ENCODE data around the gene PDE8A. TPM values are rescaled to one million over a fixed set of nuclear protein-coding genes. Genes with fewer than 3 reads are reported as not detected.

The PDE8A gene
- total RNA-seq, 1 donor, result 26.2 TPM

- H3K4me3 ChIP-seq (ENCODE audit: low read depth, low read length), result no peak overlapping the region
- no peak for DNase-seq (ENCODE audit: low read depth)
- TF ChIP-seq CTCF (IDR thresholded peaks at IDR 0.05; ENCODE audit: insufficient read depth, low read length), result no peak
Observed at GRCh38 chr15:85150130-85150480, 168.4 kb downstream of the PDE8A start.

GRCh38 chr15:85151145-85151544, 169.5 kb downstream of the PDE8A start:
- TF ChIP-seq CTCF (IDR thresholded peaks at IDR 0.05; ENCODE audit: insufficient read depth, low read length), result no peak
- H3K4me3 ChIP-seq (ENCODE audit: low read depth, low read length), result no peak overlapping the region
- DNase-seq (ENCODE audit: low read depth), result no peak

- DNase-seq (ENCODE audit: low read depth), result no peak
- no peak overlapping the region for H3K4me3 ChIP-seq (ENCODE audit: low read depth, low read length)
- no peak for TF ChIP-seq CTCF (IDR thresholded peaks at IDR 0.05; ENCODE audit: insufficient read depth, low read length)
Observed at GRCh38 chr15:85151861-85152260, 170.2 kb downstream of the PDE8A start.

GRCh38 chr15:85154061-85154460, 172.4 kb downstream of the PDE8A start:
- H3K4me3 ChIP-seq (ENCODE audit: low read depth, low read length), result no peak overlapping the region
- DNase-seq (ENCODE audit: low read depth), result no peak
- TF ChIP-seq CTCF (IDR thresholded peaks at IDR 0.05; ENCODE audit: insufficient read depth, low read length), result no peak

- no peak for TF ChIP-seq CTCF (IDR thresholded peaks at IDR 0.05; ENCODE audit: insufficient read depth, low read length)
- H3K4me3 ChIP-seq (ENCODE audit: low read depth, low read length), result no peak overlapping the region
- DNase-seq (ENCODE audit: low read depth), result no peak
Observed at GRCh38 chr15:85155360-85155759, 173.7 kb downstream of the PDE8A start.

- no peak for DNase-seq (ENCODE audit: low read depth)
- TF ChIP-seq CTCF (IDR thresholded peaks at IDR 0.05; ENCODE audit: insufficient read depth, low read length), result no peak
Observed at GRCh38 chr15:85155857-85156256, 174.2 kb downstream of the PDE8A start.

GRCh38 chr15:85157344-85157743, 175.7 kb downstream of the PDE8A start:
- no peak for DNase-seq (ENCODE audit: low read depth)
- no peak overlapping the region for H3K4me3 ChIP-seq (ENCODE audit: low read depth, low read length)
- TF ChIP-seq CTCF (IDR thresholded peaks at IDR 0.05; ENCODE audit: insufficient read depth, low read length), result no peak

More at GRCh38 chr15:85155857-85156256, 174.2 kb downstream of the PDE8A start:
- H3K4me3 ChIP-seq (ENCODE audit: low read depth, low read length), result no peak overlapping the region
